HG02623 (cell line): ENCODE measurements around the gene PRKCH.

ENCODE experiments used
- ATAC-seq: cut with Tn5 transposase; IDR thresholded peaks from one replicate; pipeline ENCODE4 v1.9.1; 2021; ENCODE audit warnings: moderate library complexity; ENCODE audit not compliant: unreplicated experiment

Gene PRKCH

GRCh38 chr14:61360796-61361525 is 39.6 kb downstream of the PRKCH start:
- no peak for ATAC-seq

- no peak for ATAC-seq
These were observed 40.8 kb downstream of the PRKCH start for GRCh38 chr14:61362072-61362750.

GRCh38 chr14:61364243-61364642 is 42.9 kb downstream of the PRKCH start:
- ATAC-seq: no peak

- no peak for ATAC-seq
These were observed 44.4 kb downstream of the PRKCH start for GRCh38 chr14:61365667-61366212.

- no peak for ATAC-seq
These were observed 46.8 kb downstream of the PRKCH start for GRCh38 chr14:61368114-61368710.

GRCh38 chr14:61368781-61369453 is 47.5 kb downstream of the PRKCH start:
- no peak for ATAC-seq

- ATAC-seq: no peak
These were observed 48.1 kb downstream of the PRKCH start for GRCh38 chr14:61369454-61369810.

GRCh38 chr14:61372379-61372778 is 51.0 kb downstream of the PRKCH start:
- ATAC-seq: no peak

GRCh38 chr14:61372842-61373555 is 51.6 kb downstream of the PRKCH start:
- ATAC-seq: no peak

- ATAC-seq: no peak
These were observed 52.9 kb downstream of the PRKCH start for GRCh38 chr14:61374284-61374683.

GRCh38 chr14:61375218-61375617 is 53.8 kb downstream of the PRKCH start:
- ATAC-seq: no peak

- ATAC-seq: no peak
These were observed 54.9 kb downstream of the PRKCH start for GRCh38 chr14:61376314-61376713.

GRCh38 chr14:61377749-61378148 is 56.4 kb downstream of the PRKCH start:
- ATAC-seq: no peak

GRCh38 chr14:61379639-61380184 is 58.3 kb downstream of the PRKCH start:
- ATAC-seq: no peak

- no peak for ATAC-seq
These were observed 59.6 kb downstream of the PRKCH start for GRCh38 chr14:61380984-61381383.

GRCh38 chr14:61381553-61381952 is 60.2 kb downstream of the PRKCH start:
- no peak for ATAC-seq

- no peak for ATAC-seq
These were observed 61.5 kb downstream of the PRKCH start for GRCh38 chr14:61382842-61383241.

GRCh38 chr14:61385002-61385685 is 63.8 kb downstream of the PRKCH start:
- ATAC-seq: no peak

GRCh38 chr14:61386173-61386772 is 64.9 kb downstream of the PRKCH start:
- no peak for ATAC-seq
